Ascending aorta (tissue), 2 donors: ENCODE data around the gene ADAMTS17. TPM values are rescaled to one million over a fixed set of nuclear protein-coding genes. Genes with fewer than 3 reads are reported as not detected.

ENCODE experiments used
- DNase-seq, 2 donors: peaks; one replicate each; pipeline ENCODE4 v3.0.0-alpha.2; 2019; ENCODE audit warnings: low spot score in 2 of 2
- H3K27ac ChIP-seq, 2 donors: fragments of 200-600 bp; sonication (generic); one replicate each; pipeline ENCODE4 v1.5.1; 2016 to 2017; ENCODE audit warnings: mild to moderate bottlenecking in 1 of 2
- H3K27me3 ChIP-seq: fragments of 200-600 bp; sonication (generic); one replicate; pipeline ENCODE4 v1.5.1; 2017
- H3K36me3 ChIP-seq, 2 donors: fragments of 200-600 bp; sonication (generic); one replicate each; pipeline ENCODE4 v1.5.1; 2016
- H3K4me1 ChIP-seq, 2 donors: fragments of 200-600 bp; sonication (generic); one replicate each; pipeline ENCODE4 v1.5.1; 2016 to 2017; ENCODE audit warnings: mild to moderate bottlenecking in 1 of 2
- H3K4me3 ChIP-seq, 2 donors: fragments of 200-600 bp; sonication (generic); one replicate each; pipeline ENCODE4 v1.5.1; 2016 to 2017; ENCODE audit warnings: mild to moderate bottlenecking in 1 of 2
- H3K9me3 ChIP-seq, 2 donors: fragments of 200-600 bp; sonication (generic); one replicate each; pipeline ENCODE4 v1.5.1; 2016
- CTCF ChIP-seq, 3 experiments: fragments of 200-600 bp in 2 of 3; fragments of 450-650 bp in 1 of 3; sonication (generic) in 2 of 3; IDR thresholded peaks; one replicate each; pipeline ENCODE4 v1.5.1; 2016 to 2019; ENCODE audit warnings: antibody characterized with exemption in 3 of 3, mild to moderate bottlenecking in 1 of 3, moderate library complexity in 1 of 3
- intact Hi-C: fragments of 100-400 bp; cut with DNase I; formaldehyde crosslinking; loops from one replicate; pipeline ENCODE4 v1.15.1; 2023
- total RNA-seq: library from RNA; depleted of rRNA; stranded (reverse); fragments of >200 nt; gene quantifications from one replicate; pipeline ENCODE4 v1.1.0, GENCODE V29; 2016

The ADAMTS17 gene
- total RNA-seq, 1 donor from 2014 or later, result 2.8 TPM

GRCh38 chr15:100104245-100104644 is 237.5 kb downstream of the ADAMTS17 start:
- DNase-seq, result no peak
- no peak overlapping the region for H3K4me3 ChIP-seq

GRCh38 chr15:100103828-100104227 is 237.9 kb downstream of the ADAMTS17 start:
- H3K27me3 ChIP-seq, result no peaks in the 10 kb centered on the region
- H3K36me3 ChIP-seq, result no peaks in the 10 kb centered on the region
- intact Hi-C loops, result no loop called here
- no peak for TF ChIP-seq CTCF (IDR thresholded peaks at IDR 0.05)
- H3K4me3 ChIP-seq, result no peak overlapping the region
- H3K27ac ChIP-seq, result no peak overlapping the region
- H3K4me1 ChIP-seq, result peaks cover 0 to 14% of the 10 kb centered on the region in 2 donors
- no peaks in the 10 kb centered on the region for H3K9me3 ChIP-seq
- DNase-seq, result no peak

More at GRCh38 chr15:100104245-100104644, 237.5 kb downstream of the ADAMTS17 start:
- no peak for TF ChIP-seq CTCF (IDR thresholded peaks at IDR 0.05)
- Histone ChIP-seq H3K4me1 (peaks cover 0 to 14% of the 10 kb centered on the region in 2 donors), H3K27me3 (no peaks in the 10 kb centered on the region), H3K9me3 (no peaks in the 10 kb centered on the region), H3K36me3 (no peaks in the 10 kb centered on the region), H3K27ac (no peak overlapping the region)
- intact Hi-C loops, result no loop called here

- H3K27me3 ChIP-seq, result no peaks in the 10 kb centered on the region
- DNase-seq, result peak in 1 of 2 donors; percentile 62
- H3K9me3 ChIP-seq, result no peaks in the 10 kb centered on the region
- H3K4me1 ChIP-seq, result peaks cover 0 to 11% of the 10 kb centered on the region in 2 donors
- no peak for TF ChIP-seq CTCF (IDR thresholded peaks at IDR 0.05)
- H3K4me3 ChIP-seq, result no peak overlapping the region
- H3K36me3 ChIP-seq, result no peaks in the 10 kb centered on the region
- intact Hi-C loops, result no loop called here
- peak overlapping the region; percentile 22 to 73 for H3K27ac ChIP-seq
Observed at GRCh38 chr15:100101426-100102089, 240.2 kb downstream of the ADAMTS17 start.

- no peak overlapping the region for H3K27ac ChIP-seq
- peak in 1 of 2 donors; percentile 24 for DNase-seq
- H3K9me3 ChIP-seq, result no peaks in the 10 kb centered on the region
- no peaks in the 10 kb centered on the region for H3K36me3 ChIP-seq
- no peaks in the 10 kb centered on the region for H3K27me3 ChIP-seq
- no peak overlapping the region for H3K4me3 ChIP-seq
- TF ChIP-seq CTCF (IDR thresholded peaks at IDR 0.05), result no peak
- intact Hi-C loops, result no loop called here
- H3K4me1 ChIP-seq, result peaks cover 0 to 6% of the 10 kb centered on the region in 2 donors
Observed at GRCh38 chr15:100100926-100101325, 240.8 kb downstream of the ADAMTS17 start.

GRCh38 chr15:100099976-100100375 is 241.8 kb downstream of the ADAMTS17 start:
- H3K4me1 ChIP-seq, result peaks cover 0 to 6% of the 10 kb centered on the region in 2 donors
- H3K36me3 ChIP-seq, result no peaks in the 10 kb centered on the region
- intact Hi-C loops, result no loop called here
- TF ChIP-seq CTCF (IDR thresholded peaks at IDR 0.05), result no peak
- no peaks in the 10 kb centered on the region for H3K27me3 ChIP-seq
- H3K27ac ChIP-seq, result no peak overlapping the region
- no peaks in the 10 kb centered on the region for H3K9me3 ChIP-seq
- no peak for DNase-seq
- H3K4me3 ChIP-seq, result no peak overlapping the region
